Astrocyte of the spinal cord (primary cell): Measurements from ENCODE around the gene LDHAL6A.

Source experiments
- DNase-seq: peaks from one replicate; pipeline ENCODE4 v3.0.0; 2011; ENCODE audit warnings: low read depth, low spot score
- H3K4me3 ChIP-seq: 2 replicates; pipeline ENCODE4 v1.5.1; 2011; ENCODE audit warnings: low read depth, mild to moderate bottlenecking, low read length, moderate library complexity
- in situ Hi-C: cut with HindIII; loops from 2 replicates; pipeline ENCODE4 v1.10.0; 2017; ENCODE audit warnings: low sequenced_read_pairs
- TF ChIP-seq, protein P1 (sequence below): IDR thresholded peaks from 2 replicates; pipeline ENCODE4 v1.5.1; 2012; ENCODE audit warnings: low read depth, mild to moderate bottlenecking, low read length, inconsistent platforms

Gene LDHAL6A

DNA sequence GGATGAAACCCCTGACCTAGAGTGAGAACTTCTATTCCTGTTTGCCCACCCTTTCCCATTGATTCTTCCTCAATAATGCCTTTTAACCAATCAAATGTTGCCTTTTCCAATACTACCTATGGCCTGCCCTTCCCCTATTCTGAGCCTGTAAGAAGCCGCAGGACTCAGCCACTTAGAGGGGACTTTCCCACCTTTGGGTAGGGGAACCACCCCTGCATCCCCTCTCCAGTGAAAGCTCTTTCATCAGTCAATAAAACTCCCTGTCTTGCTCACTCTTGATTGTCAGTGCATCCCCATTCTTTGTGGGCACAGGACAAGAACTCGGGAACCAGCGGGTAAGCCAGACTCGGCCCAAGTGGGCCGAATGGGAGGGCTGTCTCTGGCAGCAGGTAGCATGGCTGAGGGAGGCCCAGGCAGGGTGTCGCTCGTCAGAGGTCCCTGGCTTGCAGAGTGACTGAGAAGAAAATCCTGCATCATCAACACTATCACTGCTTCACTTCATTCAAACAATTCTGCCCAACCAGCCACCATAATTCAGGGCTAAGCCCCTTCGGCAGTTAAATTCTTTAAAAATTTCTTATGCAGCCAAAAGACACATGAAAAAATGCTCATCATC is 30.4 kb downstream of the LDHAL6A start:
- DNase-seq, result no peak

DNA sequence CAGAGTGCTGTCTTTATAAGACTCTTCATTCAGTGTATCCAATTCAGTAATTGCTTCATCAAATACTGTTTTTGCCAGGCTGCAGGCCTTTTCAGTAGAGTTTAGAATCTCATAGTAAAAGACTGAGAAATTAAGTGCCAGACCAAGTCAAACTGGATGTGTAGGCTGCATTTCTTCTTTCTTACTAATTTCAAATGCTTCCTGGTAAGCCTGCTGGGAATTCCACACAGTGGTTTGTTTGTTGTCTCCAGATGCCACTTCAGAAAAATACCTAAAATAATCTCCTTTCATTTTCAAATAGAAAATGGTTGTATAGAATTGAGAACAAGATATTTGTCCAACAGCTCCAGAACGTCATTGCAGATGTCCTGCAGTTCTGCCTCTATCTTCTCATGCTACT is 34.7 kb downstream of the LDHAL6A start:
- no peak for DNase-seq
- TF ChIP-seq, protein P1, sequence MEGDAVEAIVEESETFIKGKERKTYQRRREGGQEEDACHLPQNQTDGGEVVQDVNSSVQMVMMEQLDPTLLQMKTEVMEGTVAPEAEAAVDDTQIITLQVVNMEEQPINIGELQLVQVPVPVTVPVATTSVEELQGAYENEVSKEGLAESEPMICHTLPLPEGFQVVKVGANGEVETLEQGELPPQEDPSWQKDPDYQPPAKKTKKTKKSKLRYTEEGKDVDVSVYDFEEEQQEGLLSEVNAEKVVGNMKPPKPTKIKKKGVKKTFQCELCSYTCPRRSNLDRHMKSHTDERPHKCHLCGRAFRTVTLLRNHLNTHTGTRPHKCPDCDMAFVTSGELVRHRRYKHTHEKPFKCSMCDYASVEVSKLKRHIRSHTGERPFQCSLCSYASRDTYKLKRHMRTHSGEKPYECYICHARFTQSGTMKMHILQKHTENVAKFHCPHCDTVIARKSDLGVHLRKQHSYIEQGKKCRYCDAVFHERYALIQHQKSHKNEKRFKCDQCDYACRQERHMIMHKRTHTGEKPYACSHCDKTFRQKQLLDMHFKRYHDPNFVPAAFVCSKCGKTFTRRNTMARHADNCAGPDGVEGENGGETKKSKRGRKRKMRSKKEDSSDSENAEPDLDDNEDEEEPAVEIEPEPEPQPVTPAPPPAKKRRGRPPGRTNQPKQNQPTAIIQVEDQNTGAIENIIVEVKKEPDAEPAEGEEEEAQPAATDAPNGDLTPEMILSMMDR, result no peak
- H3K4me3 ChIP-seq, result no peak overlapping the region
- in situ Hi-C loops, result no loop called here

More for the DNA sequence above, 30.4 kb downstream of the LDHAL6A start:
- in situ Hi-C loops, result no loop called here
- no peak overlapping the region for H3K4me3 ChIP-seq
- TF ChIP-seq, protein P1, result no peak

GRCh38 chr11:18490736-18491485 is 35.3 kb downstream of the LDHAL6A start:
- TF ChIP-seq, protein P1, result no peak
- H3K4me3 ChIP-seq, result no peak overlapping the region
- in situ Hi-C loops, result no loop called here
- no peak for DNase-seq

- in situ Hi-C loops, result no loop called here
- no peak overlapping the region for H3K4me3 ChIP-seq
- TF ChIP-seq, protein P1, result no peak
- peak; percentile 5 for DNase-seq
These were observed 36.3 kb downstream of the LDHAL6A start for GRCh38 chr11:18491924-18492323.

GRCh38 chr11:18492888-18493287 is 37.2 kb downstream of the LDHAL6A start:
- TF ChIP-seq, protein P1, result no peak
- in situ Hi-C loops, result no loop called here
- H3K4me3 ChIP-seq, result no peak overlapping the region
- no peak for DNase-seq

DNA sequence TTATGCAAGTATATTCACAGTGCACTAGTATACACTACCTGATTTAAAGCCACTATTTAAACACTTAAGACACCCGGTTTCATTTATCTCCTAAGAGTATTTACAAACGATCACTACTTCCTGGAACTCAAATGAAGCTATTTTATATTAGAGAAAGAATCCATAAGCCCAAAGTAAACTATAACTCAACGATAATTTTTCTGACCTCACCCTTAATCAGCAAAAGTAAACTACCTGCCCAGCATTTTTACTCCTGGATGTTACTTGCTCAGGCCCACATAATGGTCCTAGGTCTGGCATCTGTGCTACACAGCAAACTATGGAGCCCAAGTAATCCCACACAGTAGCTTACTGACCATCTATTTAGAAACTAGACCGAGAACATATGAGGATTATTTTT is 37.7 kb downstream of the LDHAL6A start:
- TF ChIP-seq, protein P1, result no peak
- no peak for DNase-seq
- in situ Hi-C loops, result no loop called here
- H3K4me3 ChIP-seq, result no peak overlapping the region
